B cell (primary cell): ENCODE measurements around the gene SRGAP2B.
"Not testable (repeated sequence)": the region's sequence is repeated elsewhere in the genome, so short reads cannot be mapped to it uniquely, and the experiment has no call there.

Experiments
- CTCF ChIP-seq: fragments of 200-600 bp; IDR thresholded peaks from one replicate; pipeline ENCODE4 v1.8.0; 2022; ENCODE audit warnings: antibody characterized with exemption, mild to moderate bottlenecking
- EZH2 ChIP-seq: IDR thresholded peaks from 2 replicates; pipeline ENCODE4 v1.6.1; 2012; ENCODE audit warnings: borderline replicate concordance, low read depth, mild to moderate bottlenecking, moderate library complexity, low read length; ENCODE audit not compliant: insufficient read depth, poor library complexity, severe bottlenecking

DNA sequence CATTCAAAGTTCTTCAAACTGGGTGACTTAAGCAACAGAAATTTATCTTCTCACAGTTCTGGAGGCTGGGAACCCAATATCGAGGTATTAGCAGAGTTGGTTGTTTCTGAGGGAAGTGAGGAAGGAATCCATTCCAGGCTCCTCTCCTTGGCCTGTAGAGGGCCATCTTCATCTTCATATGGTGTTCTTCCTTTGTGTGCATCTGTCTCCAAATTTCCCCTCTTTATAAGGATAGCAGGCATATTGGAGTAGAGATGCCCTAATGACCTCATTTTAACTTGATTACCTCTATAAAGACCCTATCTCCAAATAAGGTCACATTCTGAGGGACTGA, 27.9 kb upstream of the SRGAP2B start:
- TF ChIP-seq CTCF, EZH2: not testable (repeated sequence)
